HEK293 (cell line): ENCODE results near the gene RNF187.
A peak's percentile ranks its signal among the peaks of the same experiment; 100 is the strongest.

Experiments
- CTCF ChIA-PET: fragments of 350-600 bp; formaldehyde crosslinking; extraction: SDS; loops from one replicate; lab custom pipeline; 2021; ENCODE audit warnings: antibody characterized with exemption; lab: Yijun Ruan, JAX
- POLR2A ChIA-PET: fragments of 300-600 bp; formaldehyde crosslinking; extraction: SDS; loops from one replicate; lab custom pipeline; 2020; ENCODE audit warnings: antibody characterized with exemption, inconsistent platforms; lab: Yijun Ruan, JAX
- H3K27ac ChIP-seq: fragments of 200-500 bp; sonication (Bioruptor generic); 2 replicates; pipeline ENCODE4 v1.5.1; 2014; ENCODE audit warnings: low read depth, low read length, control low read depth, inconsistent platforms; ENCODE audit errors: extremely low read depth
- H3K36me3 ChIP-seq, 2 experiments: fragments of 200-500 bp in 1 of 2; sonication (Bioruptor generic) in 1 of 2; 1 replicate in 1 of 2; 2 replicates in 1 of 2; pipeline ENCODE4 v1.5.1; 2014 to 2017; ENCODE audit warnings: inconsistent platforms in 2 of 2, low read length in 2 of 2; ENCODE audit not compliant: control insufficient read depth in 2 of 2, insufficient read depth in 1 of 2
- H3K4me1 ChIP-seq: fragments of 200-500 bp; sonication (Bioruptor generic); 2 replicates; pipeline ENCODE4 v1.5.1; 2014; ENCODE audit warnings: mild to moderate bottlenecking, low read length, inconsistent platforms; ENCODE audit not compliant: control insufficient read depth, insufficient read depth
- H3K4me3 ChIP-seq: 2 replicates; pipeline ENCODE4 v1.5.1; 2011; ENCODE audit warnings: low read depth, mild to moderate bottlenecking, control low read depth, low read length, moderate library complexity
- H3K9me3 ChIP-seq: fragments of 200-500 bp; sonication (Bioruptor generic); 2 replicates; pipeline ENCODE4 v1.5.1; 2014; ENCODE audit warnings: low read depth, low read length, inconsistent platforms; ENCODE audit not compliant: control insufficient read depth, insufficient read depth
- BCL11B ChIP-seq: fragments of 450-650 bp; formaldehyde crosslinking; IDR thresholded peaks from 2 replicates; pipeline ENCODE4 v1.5.1; 2016; ENCODE audit warnings: low read depth, missing biosample characterization, missing genetic modification characterization
- BCL6B ChIP-seq: fragments of 450-650 bp; formaldehyde crosslinking; IDR thresholded peaks from 2 replicates; pipeline ENCODE4 v1.5.1; 2017; ENCODE audit warnings: missing biosample characterization, missing genetic modification characterization
- GLIS2 ChIP-seq: fragments of 450-650 bp; formaldehyde crosslinking; IDR thresholded peaks from 2 replicates; pipeline ENCODE4 v1.5.1; 2016; ENCODE audit warnings: missing biosample characterization, missing genetic modification characterization
- PRDM1 ChIP-seq: fragments of 450-650 bp; formaldehyde crosslinking; IDR thresholded peaks from 2 replicates; pipeline ENCODE4; 2016; ENCODE audit warnings: missing biosample characterization, missing genetic modification characterization
- RBAK ChIP-seq: fragments of 450-650 bp; formaldehyde crosslinking; IDR thresholded peaks from 2 replicates; pipeline ENCODE4 v1.5.1; 2016; ENCODE audit warnings: missing biosample characterization, missing genetic modification characterization
- SETDB1 ChIP-seq: IDR thresholded peaks from one replicate; pipeline ENCODE4 v1.6.1; 2017; ENCODE audit warnings: mild to moderate bottlenecking, low read length, moderate library complexity, mixed read lengths; ENCODE audit not compliant: insufficient read length
- SP7 ChIP-seq: fragments of 450-650 bp; formaldehyde crosslinking; IDR thresholded peaks from 2 replicates; pipeline ENCODE4 v1.5.1; 2016; ENCODE audit warnings: missing biosample characterization, missing genetic modification characterization
- ZBTB17 ChIP-seq: fragments of 450-650 bp; formaldehyde crosslinking; IDR thresholded peaks from 2 replicates; pipeline ENCODE4 v1.5.1; 2016; ENCODE audit warnings: missing biosample characterization, missing genetic modification characterization
- ZBTB20 ChIP-seq: fragments of 450-650 bp; formaldehyde crosslinking; IDR thresholded peaks from 2 replicates; pipeline ENCODE4 v1.5.1; 2016; ENCODE audit warnings: missing biosample characterization, missing genetic modification characterization
- ZBTB7A ChIP-seq: fragments of 450-650 bp; formaldehyde crosslinking; IDR thresholded peaks from 2 replicates; pipeline ENCODE4 v1.5.1; 2016; ENCODE audit warnings: low read depth, missing biosample characterization, missing genetic modification characterization
- ZFP69B ChIP-seq: fragments of 450-650 bp; formaldehyde crosslinking; IDR thresholded peaks from 2 replicates; pipeline ENCODE4 v1.5.1; 2016; ENCODE audit warnings: missing biosample characterization, missing genetic modification characterization
- ZNF214 ChIP-seq: fragments of 450-650 bp; formaldehyde crosslinking; IDR thresholded peaks from 2 replicates; pipeline ENCODE4 v1.5.1; 2017; ENCODE audit warnings: missing biosample characterization, mild to moderate bottlenecking, missing genetic modification characterization, borderline replicate concordance
- ZNF266 ChIP-seq: fragments of 450-650 bp; formaldehyde crosslinking; IDR thresholded peaks from 2 replicates; pipeline ENCODE4 v1.5.1; 2016; ENCODE audit warnings: missing biosample characterization, missing genetic modification characterization, low read depth
- ZNF292 ChIP-seq: fragments of 450-650 bp; formaldehyde crosslinking; IDR thresholded peaks from 2 replicates; pipeline ENCODE4 v1.5.1; 2016; ENCODE audit warnings: low read depth, missing biosample characterization, missing genetic modification characterization, borderline replicate concordance
- ZNF324 ChIP-seq: fragments of 450-650 bp; formaldehyde crosslinking; IDR thresholded peaks from 2 replicates; pipeline ENCODE4 v1.5.1; 2016; ENCODE audit warnings: missing biosample characterization, missing genetic modification characterization
- ZNF404 ChIP-seq: fragments of 450-650 bp; formaldehyde crosslinking; IDR thresholded peaks from 2 replicates; pipeline ENCODE4 v1.5.1; 2017; ENCODE audit warnings: missing biosample characterization, missing genetic modification characterization
- ZNF423 ChIP-seq: fragments of 450-650 bp; formaldehyde crosslinking; IDR thresholded peaks from 2 replicates; pipeline ENCODE4 v1.5.1; 2016; ENCODE audit warnings: missing biosample characterization, missing genetic modification characterization
- ZNF426 ChIP-seq: fragments of 450-650 bp; formaldehyde crosslinking; IDR thresholded peaks from 2 replicates; pipeline ENCODE4 v1.5.1; 2017; ENCODE audit warnings: missing biosample characterization, missing genetic modification characterization, mild to moderate bottlenecking, inconsistent platforms, moderate library complexity
- ZNF529 ChIP-seq: fragments of 450-650 bp; formaldehyde crosslinking; IDR thresholded peaks from 2 replicates; pipeline ENCODE4 v1.5.1; 2017; ENCODE audit warnings: missing genetic modification characterization, missing biosample characterization; ENCODE audit not compliant: insufficient replicate concordance
- ZNF544 ChIP-seq: fragments of 450-650 bp; formaldehyde crosslinking; IDR thresholded peaks from 2 replicates; pipeline ENCODE4 v1.5.0; 2017; ENCODE audit warnings: missing biosample characterization, missing genetic modification characterization
- ZNF610 ChIP-seq: fragments of 450-650 bp; formaldehyde crosslinking; IDR thresholded peaks from 2 replicates; pipeline ENCODE4 v1.5.1; 2016; ENCODE audit warnings: missing biosample characterization, missing genetic modification characterization, borderline replicate concordance
- ZNF629 ChIP-seq: fragments of 450-650 bp; formaldehyde crosslinking; IDR thresholded peaks from 2 replicates; pipeline ENCODE4 v1.5.1; 2017; ENCODE audit warnings: missing biosample characterization, missing genetic modification characterization
- ZNF677 ChIP-seq: fragments of 450-650 bp; IDR thresholded peaks from 2 replicates; pipeline ENCODE4 v1.5.0; 2018; ENCODE audit warnings: missing biosample characterization, mild to moderate bottlenecking, missing genetic modification characterization, moderate library complexity
- ZNF785 ChIP-seq: fragments of 450-650 bp; formaldehyde crosslinking; IDR thresholded peaks from 2 replicates; pipeline ENCODE4 v1.5.1; 2016; ENCODE audit warnings: missing biosample characterization, missing genetic modification characterization
- ZNF837 ChIP-seq: fragments of 450-650 bp; formaldehyde crosslinking; IDR thresholded peaks from 2 replicates; pipeline ENCODE4 v1.5.1; 2016; ENCODE audit warnings: missing biosample characterization, missing genetic modification characterization
- ZNF843 ChIP-seq: fragments of 450-650 bp; formaldehyde crosslinking; IDR thresholded peaks from 2 replicates; pipeline ENCODE4 v1.5.1; 2016; ENCODE audit warnings: missing biosample characterization, missing genetic modification characterization
- ZSCAN5A ChIP-seq: fragments of 450-650 bp; formaldehyde crosslinking; IDR thresholded peaks from 2 replicates; pipeline ENCODE4 v1.5.1; 2016; ENCODE audit warnings: missing biosample characterization, missing genetic modification characterization
- TF ChIP-seq, protein P1 (sequence below): fragments of 450-650 bp; formaldehyde crosslinking; IDR thresholded peaks from 2 replicates; pipeline ENCODE4 v1.5.1; 2016; ENCODE audit warnings: missing biosample characterization, missing genetic modification characterization
- TF ChIP-seq, protein P2 (sequence below): fragments of 450-650 bp; formaldehyde crosslinking; IDR thresholded peaks from 2 replicates; pipeline ENCODE4 v1.5.1; 2016; ENCODE audit warnings: missing biosample characterization, missing genetic modification characterization

Gene RNF187

DNA sequence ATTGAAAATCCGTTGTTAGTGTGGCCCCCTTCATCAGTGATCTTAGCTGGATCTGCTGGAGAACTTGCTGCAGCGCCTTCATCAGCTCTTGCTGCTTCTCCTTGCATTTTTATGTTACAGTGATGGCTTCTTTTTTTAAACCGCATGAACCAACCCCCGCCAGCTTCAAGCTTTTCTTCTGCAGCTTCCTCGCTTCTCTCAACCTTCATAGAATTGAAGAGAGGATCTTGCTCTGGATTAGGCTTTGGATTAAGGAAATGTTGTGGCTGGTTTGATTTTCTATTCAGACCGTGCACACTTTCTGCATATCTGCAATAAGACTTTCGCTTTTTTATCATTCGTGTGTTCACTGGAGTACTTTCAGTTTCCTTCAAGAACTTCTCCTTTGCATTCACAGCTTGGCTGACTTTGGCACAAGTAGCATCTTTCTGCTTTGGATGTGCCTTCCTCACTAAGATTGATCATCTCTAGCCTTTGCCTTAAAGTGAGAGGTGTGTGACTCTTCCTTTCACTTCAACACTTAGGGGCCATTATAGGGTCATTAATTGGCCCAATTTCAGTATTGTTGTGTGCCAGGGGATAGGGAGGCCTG is 13.1 kb downstream of the RNF187 start:
- ChIA-PET POLR2A (no interaction called here), CTCF (interaction anchor here (0.6 to 3.4 kb wide), 30 partner anchors 10 to 1548 kb away, joined by 3 to 23 read pairs (median 3); partner anchors contain the start of gene RNF187)
- peaks cover 0 to 19% of the 10 kb centered on the region in 2 experiments; a peak in 2 of 3 replicates for H3K36me3 ChIP-seq
- no peaks in the 10 kb centered on the region for H3K9me3 ChIP-seq
- no peaks in the 10 kb centered on the region for H3K4me1 ChIP-seq
- H3K27ac ChIP-seq: no peak overlapping the region
- no peak overlapping the region for H3K4me3 ChIP-seq
- TF ChIP-seq ZNF529 (tag by site-specific recombination) (peak; percentile 4), ZNF837 (tag by site-specific recombination) (no peak), ZNF785 (tag by site-specific recombination) (no peak), ZNF292 (tag by site-specific recombination) (no peak), ZNF677 (tag by site-specific recombination) (no peak), ZNF610 (tag by site-specific recombination) (no peak), ZNF629 (no peak), SETDB1 (no peak), PRDM1 (tag by site-specific recombination) (peak; percentile 97)
- TF ChIP-seq, protein P1, sequence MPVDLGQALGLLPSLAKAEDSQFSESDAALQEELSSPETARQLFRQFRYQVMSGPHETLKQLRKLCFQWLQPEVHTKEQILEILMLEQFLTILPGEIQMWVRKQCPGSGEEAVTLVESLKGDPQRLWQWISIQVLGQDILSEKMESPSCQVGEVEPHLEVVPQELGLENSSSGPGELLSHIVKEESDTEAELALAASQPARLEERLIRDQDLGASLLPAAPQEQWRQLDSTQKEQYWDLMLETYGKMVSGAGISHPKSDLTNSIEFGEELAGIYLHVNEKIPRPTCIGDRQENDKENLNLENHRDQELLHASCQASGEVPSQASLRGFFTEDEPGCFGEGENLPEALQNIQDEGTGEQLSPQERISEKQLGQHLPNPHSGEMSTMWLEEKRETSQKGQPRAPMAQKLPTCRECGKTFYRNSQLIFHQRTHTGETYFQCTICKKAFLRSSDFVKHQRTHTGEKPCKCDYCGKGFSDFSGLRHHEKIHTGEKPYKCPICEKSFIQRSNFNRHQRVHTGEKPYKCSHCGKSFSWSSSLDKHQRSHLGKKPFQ (tag by site-specific recombination): no peak

DNA sequence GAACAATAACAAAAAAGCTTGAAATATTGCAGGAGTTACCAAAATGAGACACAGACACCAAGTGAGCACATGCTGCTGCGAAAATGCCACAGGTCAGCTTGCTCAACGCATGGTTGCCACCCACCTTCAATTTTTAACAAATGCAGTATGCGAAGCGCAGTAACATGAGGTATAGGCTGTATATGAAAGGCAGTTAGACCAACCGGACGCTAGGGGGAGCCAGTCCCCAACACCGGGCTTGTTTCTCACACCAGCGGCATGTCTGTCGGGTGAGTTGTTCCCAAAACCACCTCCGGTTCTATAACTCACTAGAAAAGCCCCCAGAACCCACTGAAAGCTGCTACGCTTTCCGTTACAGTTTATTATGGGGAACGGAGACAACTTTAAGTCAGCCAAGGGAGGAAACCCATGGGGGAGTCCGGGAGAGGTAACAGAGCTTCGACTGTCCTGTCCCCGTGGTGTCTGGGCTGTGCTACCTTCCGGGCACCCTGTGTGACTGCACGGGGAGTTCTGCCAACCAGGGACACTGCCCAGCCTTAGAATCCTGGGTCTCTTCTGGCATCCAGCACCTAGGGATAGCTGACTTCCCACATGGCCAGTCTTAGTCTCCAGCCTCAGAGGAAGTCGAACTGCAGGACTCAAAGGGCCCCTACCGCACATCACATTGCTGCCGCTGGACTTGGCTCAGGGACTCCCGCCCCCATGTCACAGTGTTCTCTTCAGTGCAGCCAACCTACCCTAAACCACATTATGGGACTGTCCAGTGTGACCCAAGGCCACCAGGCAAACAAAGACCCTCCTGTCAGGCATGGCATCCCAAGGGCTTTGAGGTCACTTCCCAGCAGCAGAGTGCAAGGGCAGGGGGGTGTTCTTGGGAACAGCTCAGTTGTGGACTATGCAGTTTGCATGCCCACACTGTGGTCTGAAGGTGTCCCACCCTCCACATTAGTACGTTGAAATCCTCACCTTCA is 14.0 kb downstream of the RNF187 start:
- POLR2A ChIA-PET: no interaction called here
- H3K27ac ChIP-seq: no peak overlapping the region
- CTCF ChIA-PET: interaction anchor here (0.6 to 3.4 kb wide), 31 partner anchors 11 to 1343 kb away, joined by 3 to 23 read pairs (median 3); partner anchors contain the start of gene RNF187
- H3K4me3 ChIP-seq: no peak overlapping the region
- no peaks in the 10 kb centered on the region for H3K4me1 ChIP-seq
- no peaks in the 10 kb centered on the region for H3K9me3 ChIP-seq
- peaks cover 0 to 10% of the 10 kb centered on the region in 2 experiments; a peak in 1 of 3 replicates for H3K36me3 ChIP-seq
- TF ChIP-seq BCL11B (tag by site-specific recombination) (no peak), SP7 (tag by site-specific recombination) (0 out of 2 replicates have a peak, but pooled peaks have one; percentile 31), ZNF404 (tag by site-specific recombination) (no peak), ZBTB7A (tag by site-specific recombination) (no peak), GLIS2 (tag by site-specific recombination) (no peak), ZNF214 (tag by site-specific recombination) (no peak), ZNF266 (tag by site-specific recombination) (no peak), ZFP69B (no peak), ZNF843 (no peak), ZNF423 (tag by site-specific recombination) (no peak), ZNF837 (tag by site-specific recombination) (no peak), ZNF324 (tag by site-specific recombination) (no peak), ZBTB17 (tag by site-specific recombination) (peak; percentile 57), ZNF544 (tag by site-specific recombination) (no peak), ZNF292 (tag by site-specific recombination) (no peak), RBAK (tag by site-specific recombination) (no peak), ZSCAN5A (tag by site-specific recombination) (no peak), BCL6B (tag by site-specific recombination) (no peak), ZNF426 (tag by site-specific recombination) (no peak), ZBTB20 (tag by site-specific recombination) (no peak)
- TF ChIP-seq, protein P2, sequence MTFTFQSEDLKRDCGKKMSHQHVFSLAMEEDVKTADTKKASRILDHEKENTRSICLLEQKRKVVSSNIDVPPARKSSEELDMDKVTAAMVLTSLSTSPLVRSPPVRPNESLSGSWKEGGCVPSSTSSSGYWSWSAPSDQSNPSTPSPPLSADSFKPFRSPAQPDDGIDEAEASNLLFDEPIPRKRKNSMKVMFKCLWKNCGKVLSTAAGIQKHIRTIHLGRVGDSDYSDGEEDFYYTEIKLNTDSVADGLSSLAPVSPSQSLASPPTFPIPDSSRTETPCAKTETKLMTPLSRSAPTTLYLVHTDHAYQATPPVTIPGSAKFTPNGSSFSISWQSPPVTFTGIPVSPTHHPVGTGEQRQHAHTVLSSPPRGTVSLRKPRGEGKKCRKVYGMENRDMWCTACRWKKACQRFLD: no peak
